Measurements from ENCODE around the gene TRPM7.
"Not testable (repeated sequence)": the region's sequence is repeated elsewhere in the genome, so short reads cannot be mapped to it uniquely, and the experiment has no call there.

Gene TRPM7

DNA sequence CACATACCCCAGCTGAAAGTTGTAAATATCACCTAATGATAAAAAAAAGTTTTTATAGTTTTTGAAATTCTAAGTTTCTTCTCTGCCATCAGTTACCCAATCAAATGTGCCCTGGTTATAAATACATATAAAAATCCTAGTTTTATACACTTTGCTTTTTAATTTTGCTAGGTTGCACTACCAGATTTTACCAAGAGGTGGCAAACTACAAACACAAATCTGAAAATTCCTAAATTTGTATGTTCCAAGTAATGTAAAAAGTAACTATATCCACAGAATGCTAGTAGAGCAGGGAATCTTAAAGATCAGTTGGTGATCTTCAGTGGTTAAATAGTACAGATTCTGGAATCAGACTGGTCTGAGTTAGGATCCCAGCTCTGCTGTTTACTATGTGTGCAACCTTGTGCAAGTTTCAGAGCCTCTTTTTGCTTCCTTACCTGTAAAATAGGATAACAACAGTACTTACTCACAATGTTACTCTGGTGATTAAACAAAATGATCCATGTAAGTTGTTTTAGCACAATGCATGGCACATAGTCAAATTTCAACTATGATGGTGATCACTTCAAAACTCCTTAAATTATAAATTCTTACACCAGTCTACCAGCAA lies 11.0 kb downstream of the TRPM7 start:
- in situ Hi-C loops (cut with MboI; ENCODE audit: low sequenced_read_pairs): loop anchor here (25.0 kb wide), 1 partner anchor 212 kb away; no protein-coding TSS in a partner anchor

GRCh38 chr15:50670115-50670514 lies 16.5 kb downstream of the TRPM7 start:
- in situ Hi-C loops (cut with MboI; ENCODE audit: low sequenced_read_pairs): no loop called here

GRCh38 chr15:50669611-50670010 lies 17.0 kb downstream of the TRPM7 start:
- in situ Hi-C loops (cut with MboI; ENCODE audit: low sequenced_read_pairs): no loop called here

GRCh38 chr15:50665938-50666337 lies 20.7 kb downstream of the TRPM7 start:
- in situ Hi-C loops (cut with MboI; ENCODE audit: low sequenced_read_pairs): no loop called here

DNA sequence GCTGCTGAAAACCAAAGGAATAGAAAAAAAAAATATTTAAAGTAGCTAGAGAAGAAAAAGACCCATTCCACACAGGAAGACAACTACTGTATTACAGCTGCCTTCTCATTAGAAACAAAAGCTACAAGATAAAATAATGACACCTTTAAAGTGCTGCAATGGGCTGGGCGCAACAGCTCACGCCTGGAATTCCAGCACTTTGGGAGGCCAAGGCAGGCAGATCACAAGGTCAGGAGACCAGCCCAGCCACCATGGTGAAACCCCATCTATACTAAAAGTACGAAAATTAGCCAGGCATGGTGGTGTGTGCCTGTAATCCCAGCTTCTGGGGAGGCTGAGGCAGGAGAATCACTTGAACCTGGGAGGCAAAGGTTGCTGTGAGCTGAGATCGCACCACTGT lies 31.0 kb downstream of the TRPM7 start:
- in situ Hi-C loops (cut with MboI; ENCODE audit: low sequenced_read_pairs): no loop called here

DNA sequence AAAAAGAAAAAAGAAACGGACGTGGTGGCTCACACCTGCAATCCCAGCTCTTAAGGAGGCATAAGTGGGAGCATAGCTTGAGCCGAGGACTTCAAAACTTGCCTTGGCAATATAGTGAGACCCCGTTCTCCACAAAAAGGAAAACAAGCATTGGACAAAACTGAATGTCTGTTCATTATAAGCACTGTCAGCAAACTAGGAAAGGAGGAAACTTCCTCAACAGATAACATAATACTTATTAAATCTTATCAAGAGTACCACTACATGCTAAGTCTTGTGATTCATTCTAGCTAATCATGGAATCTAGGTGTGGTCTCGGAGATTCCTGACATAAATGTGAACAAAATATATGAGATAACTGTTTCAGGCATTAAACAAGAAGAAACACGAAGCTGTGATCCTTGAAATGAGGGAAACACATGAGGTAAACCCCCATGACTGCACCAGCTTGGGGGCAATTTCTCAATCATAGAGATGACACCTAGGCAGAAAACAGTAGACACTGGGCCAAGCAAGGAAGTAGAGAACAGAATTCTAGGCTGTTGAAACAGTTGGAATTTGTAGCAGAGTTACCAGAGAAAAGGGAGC lies 33.3 kb downstream of the TRPM7 start:
- in situ Hi-C loops (cut with MboI; ENCODE audit: low sequenced_read_pairs): no loop called here

DNA sequence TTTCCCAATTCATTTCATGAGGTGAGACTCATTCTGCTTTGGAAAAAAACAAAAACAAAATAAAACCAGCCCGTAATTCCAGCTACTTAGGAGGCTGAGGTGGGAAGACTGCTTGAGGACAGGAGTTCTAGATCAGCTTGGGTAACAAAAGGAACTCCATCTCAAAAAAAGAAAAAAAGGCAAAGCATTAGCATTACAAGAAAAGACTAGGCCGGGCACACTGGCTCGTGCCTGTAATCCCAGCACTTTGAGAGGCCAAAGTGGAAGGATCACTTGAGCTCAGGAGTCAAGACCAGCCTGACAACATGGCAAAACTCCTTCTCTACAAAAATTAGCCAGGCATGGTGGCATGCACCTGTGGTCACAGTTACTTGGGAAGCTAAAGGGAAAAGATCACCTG lies 33.9 kb downstream of the TRPM7 start:
- in situ Hi-C loops (cut with MboI; ENCODE audit: low sequenced_read_pairs): no loop called here

- in situ Hi-C loops (cut with MboI; ENCODE audit: low sequenced_read_pairs): no loop called here
Measured at GRCh38 chr15:50641318-50641717, 45.3 kb downstream of the TRPM7 start.

DNA sequence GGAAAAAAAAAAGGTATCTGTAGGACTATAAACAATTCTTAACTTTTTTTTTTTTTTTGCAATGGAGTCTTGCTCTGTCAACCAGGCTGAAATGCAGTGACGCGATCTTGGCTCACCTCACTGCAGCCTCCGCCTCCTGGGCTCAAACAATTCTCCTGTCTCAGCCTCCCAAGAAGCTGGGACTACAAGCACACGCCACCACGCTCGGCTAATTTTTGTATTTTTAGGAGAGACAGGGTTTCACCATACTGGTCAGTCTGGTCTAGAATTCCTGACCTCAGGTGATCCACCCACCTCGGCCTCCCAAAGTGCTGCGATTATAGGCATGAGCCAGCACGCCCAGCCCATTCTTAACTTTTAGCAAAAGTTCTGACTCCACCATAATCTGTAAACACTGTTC lies 50.5 kb downstream of the TRPM7 start:
- in situ Hi-C loops (cut with MboI; ENCODE audit: low sequenced_read_pairs): no loop called here

DNA sequence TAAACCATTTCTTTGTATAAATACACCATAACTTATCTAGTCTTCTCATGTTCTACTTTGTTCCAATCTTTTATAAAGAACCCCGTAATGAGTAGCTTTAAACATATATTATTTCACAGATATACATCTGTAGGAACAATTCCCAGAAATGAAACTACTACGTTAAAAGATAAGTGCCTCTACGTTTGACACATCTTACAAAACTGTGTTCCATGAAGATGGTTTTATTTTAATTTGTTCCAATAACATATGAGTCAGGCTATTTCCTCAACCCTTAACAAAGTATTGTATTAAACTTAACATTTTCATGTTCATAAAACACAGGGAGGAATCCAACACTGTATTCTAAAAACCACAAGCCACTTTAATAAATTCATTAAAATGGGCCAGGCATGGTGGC lies 52.9 kb downstream of the TRPM7 start:
- in situ Hi-C loops (cut with MboI; ENCODE audit: low sequenced_read_pairs): no loop called here

GRCh38 chr15:50628421-50628820 lies 58.2 kb downstream of the TRPM7 start:
- in situ Hi-C loops (cut with MboI; ENCODE audit: low sequenced_read_pairs): no loop called here

DNA sequence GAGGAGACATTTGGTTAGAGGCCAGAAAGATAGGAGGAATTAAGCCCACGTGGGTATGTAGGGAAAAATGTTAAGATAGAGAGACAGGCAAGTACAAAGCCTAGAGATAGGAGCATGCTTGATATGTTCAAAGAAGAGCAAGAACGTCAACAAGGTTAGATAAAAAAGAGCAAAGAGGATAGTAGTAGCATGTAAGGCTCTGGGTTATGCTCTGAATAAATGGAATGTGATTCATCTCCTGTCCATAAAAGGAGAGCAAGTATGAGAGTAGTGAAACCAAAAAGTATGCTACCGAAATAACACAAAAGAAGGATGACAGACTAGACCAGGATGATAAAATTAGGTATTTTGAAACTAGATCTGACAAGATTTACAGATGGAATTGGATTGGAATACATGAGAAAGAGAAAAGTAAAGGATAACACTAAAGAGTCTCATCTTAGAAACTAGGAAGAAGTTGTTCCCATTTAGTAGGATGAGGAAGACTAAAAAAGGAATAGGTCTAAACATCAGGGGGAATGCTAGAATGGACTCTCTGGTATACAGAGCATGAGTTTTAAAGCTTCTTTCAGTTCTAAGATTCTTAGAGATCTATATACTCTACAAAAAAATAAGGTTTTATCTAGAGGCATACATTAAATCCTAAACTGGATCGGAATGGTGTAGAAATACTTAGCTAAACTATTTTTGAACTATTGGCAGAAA lies 59.1 kb downstream of the TRPM7 start:
- in situ Hi-C loops (cut with MboI; ENCODE audit: low sequenced_read_pairs): no loop called here

- in situ Hi-C loops (cut with MboI; ENCODE audit: low sequenced_read_pairs): no loop called here
Measured at GRCh38 chr15:50624616-50625168, 61.9 kb downstream of the TRPM7 start.

DNA sequence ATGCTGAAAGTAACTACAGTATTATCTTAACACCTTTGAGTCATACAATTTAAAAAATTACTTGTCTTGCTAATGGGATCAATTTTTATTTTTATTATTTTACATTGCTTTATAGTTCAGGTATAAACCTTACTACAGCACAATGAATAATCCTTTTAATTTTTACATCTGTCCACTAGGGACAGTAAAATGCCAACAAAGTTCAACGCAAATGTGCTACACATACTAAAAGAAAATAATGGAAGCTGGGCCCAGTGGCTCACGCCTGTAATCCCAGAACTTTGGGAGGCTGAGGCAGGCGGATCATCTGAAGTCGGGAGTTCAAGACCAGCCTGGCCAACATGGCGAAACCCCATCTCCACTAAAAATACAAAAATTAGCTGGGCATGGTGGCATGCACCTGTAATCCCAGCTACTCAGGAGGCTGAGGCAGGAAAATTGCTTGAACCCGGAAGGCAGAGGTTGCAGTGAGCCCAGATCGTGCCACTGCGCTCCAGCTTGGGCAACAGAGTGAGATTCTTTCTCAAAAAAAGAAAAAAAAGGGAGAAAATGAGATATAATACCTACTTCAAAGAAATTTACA lies 64.1 kb downstream of the TRPM7 start:
- in situ Hi-C loops (cut with MboI; ENCODE audit: low sequenced_read_pairs): not testable (repeated sequence)

- in situ Hi-C loops (cut with MboI; ENCODE audit: low sequenced_read_pairs): not testable (repeated sequence)
Measured at GRCh38 chr15:50616960-50617359, 69.6 kb downstream of the TRPM7 start.

- in situ Hi-C loops (cut with MboI; ENCODE audit: low sequenced_read_pairs): not testable (repeated sequence)
Measured at GRCh38 chr15:50616554-50616953, 70.0 kb downstream of the TRPM7 start.

DNA sequence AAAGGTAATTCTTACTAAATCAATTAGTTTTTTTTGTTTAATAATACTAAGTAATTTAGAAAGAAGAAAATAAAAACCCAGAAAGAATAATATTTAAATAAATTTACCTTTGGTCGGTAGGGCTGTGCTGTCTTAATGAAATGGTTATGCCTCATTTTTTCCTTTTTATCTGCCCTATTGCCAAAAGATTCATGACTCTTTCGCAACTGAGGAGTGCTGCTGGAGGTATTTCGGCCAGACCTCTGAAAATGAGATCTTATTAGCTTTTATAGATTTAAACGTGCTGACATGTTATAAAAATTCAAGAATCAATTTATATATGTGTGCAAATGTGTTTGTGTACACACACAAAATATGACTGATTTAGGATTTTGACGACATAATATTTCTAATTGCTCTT lies 73.0 kb downstream of the TRPM7 start:
- in situ Hi-C loops (cut with MboI; ENCODE audit: low sequenced_read_pairs): no loop called here

GRCh38 chr15:50607129-50607528 lies 79.5 kb downstream of the TRPM7 start:
- in situ Hi-C loops (cut with MboI; ENCODE audit: low sequenced_read_pairs): no loop called here

- in situ Hi-C loops (cut with MboI; ENCODE audit: low sequenced_read_pairs): no loop called here
Measured at GRCh38 chr15:50605462-50605861, 81.1 kb downstream of the TRPM7 start.

DNA sequence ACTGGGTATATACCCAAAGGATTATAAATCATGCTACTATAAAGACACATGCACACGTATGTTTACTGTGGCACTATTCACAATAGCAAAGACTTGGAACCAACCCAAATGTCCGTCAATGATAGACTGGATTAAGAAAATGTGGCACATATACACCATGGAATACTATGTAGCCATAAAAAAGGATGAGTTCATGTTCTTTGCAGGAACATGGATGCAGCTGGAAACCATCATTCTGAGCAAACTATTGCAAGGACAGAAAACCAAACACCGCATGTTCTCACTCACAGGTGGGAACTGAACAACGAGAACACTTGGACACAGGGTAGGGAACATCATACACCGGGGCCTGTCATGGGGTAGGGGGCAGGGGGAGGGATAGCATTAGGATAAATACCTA lies 84.6 kb downstream of the TRPM7 start:
- in situ Hi-C loops (cut with MboI; ENCODE audit: low sequenced_read_pairs): not testable (repeated sequence)

DNA sequence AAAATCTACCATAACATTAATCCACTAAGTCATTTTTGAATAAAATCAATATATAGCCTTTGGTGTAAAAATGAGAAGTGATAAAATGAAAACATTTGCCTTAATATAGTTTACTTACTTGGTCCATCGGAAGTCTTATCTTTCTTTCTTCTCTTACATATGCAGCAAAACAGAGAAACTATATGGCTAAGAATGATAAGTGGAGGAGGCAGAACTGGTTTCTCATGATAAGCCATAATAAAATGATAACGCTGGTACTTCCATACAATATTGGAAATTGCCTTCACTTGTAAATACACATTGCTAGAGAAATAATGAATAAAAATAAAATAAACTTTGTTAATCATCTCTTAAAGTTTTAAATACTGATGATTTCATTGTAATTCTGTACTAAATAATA lies 92.3 kb downstream of the TRPM7 start:
- in situ Hi-C loops (cut with MboI; ENCODE audit: low sequenced_read_pairs): no loop called here

DNA sequence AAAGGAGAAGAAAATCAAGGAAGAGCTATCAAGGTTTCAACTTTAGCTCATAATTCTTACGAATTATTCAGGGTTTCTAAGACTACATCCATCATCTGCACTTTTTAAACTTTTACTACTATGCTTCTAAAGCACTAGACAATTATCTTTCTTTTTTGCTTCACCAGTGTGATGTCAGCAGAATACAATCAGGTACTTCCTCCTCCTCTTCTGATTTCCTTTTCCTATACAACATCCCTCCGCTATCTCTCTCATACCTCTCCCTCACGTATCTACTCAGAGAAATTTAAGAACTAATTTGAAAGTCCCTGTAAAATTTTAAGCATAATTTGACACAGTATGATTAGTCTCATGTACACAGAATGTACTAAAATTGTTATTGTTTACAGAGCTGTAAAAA lies 92.8 kb downstream of the TRPM7 start:
- in situ Hi-C loops (cut with MboI; ENCODE audit: low sequenced_read_pairs): no loop called here
